AG04450 (cell line): ENCODE results near the gene ATP6V0A1. TPM values are rescaled to one million over a fixed set of nuclear protein-coding genes. Genes with fewer than 3 reads are reported as not detected.

Source experiments
- CTCF ChIA-PET: fragments of 300-600, 350-600 bp; formaldehyde crosslinking; extraction: SDS; loops from one replicate; lab custom pipeline; 2022; ENCODE audit warnings: antibody characterized with exemption, inconsistent platforms; lab: Charles Lee
- POLR2A ChIA-PET: fragments of 350-600 bp; formaldehyde crosslinking; extraction: SDS; loops from one replicate; lab custom pipeline; 2021; ENCODE audit warnings: antibody characterized with exemption, inconsistent platforms; lab: Yijun Ruan, JAX
- DNase-seq: peaks from one replicate; pipeline ENCODE4 v3.0.0-alpha.2; 2011; ENCODE audit warnings: low read depth, low spot score
- H3K27ac ChIP-seq: one replicate; pipeline ENCODE4 v1.5.1; 2012; ENCODE audit warnings: low read depth, low read length, control low read depth
- H3K27me3 ChIP-seq: one replicate; pipeline ENCODE4 v1.6.0; 2012; ENCODE audit warnings: low read length; ENCODE audit not compliant: control insufficient read depth, insufficient read depth
- H3K4me3 ChIP-seq: 2 replicates; pipeline ENCODE4 v1.5.1; 2011; ENCODE audit warnings: mild to moderate bottlenecking, low read depth, low read length, control low read depth
- H3K9me3 ChIP-seq: 2 replicates; pipeline ENCODE4 v1.5.1; 2012; ENCODE audit warnings: low read length; ENCODE audit not compliant: control insufficient read depth, insufficient read depth
- CTCF ChIP-seq: IDR thresholded peaks from 2 replicates; pipeline ENCODE4 v1.5.1; 2011; ENCODE audit warnings: low read depth, low read length, control low read depth, inconsistent platforms
- polyA plus RNA-seq: library from polyadenylated mRNA; depleted of rRNA; stranded (reverse); fragments of >200 nt; gene quantifications from 2 replicates; pipeline ENCODE4 v1.2.3, GENCODE V29; 2011

The ATP6V0A1 gene
- polyA plus RNA-seq, 1 experiment, result 22.3 TPM

DNA sequence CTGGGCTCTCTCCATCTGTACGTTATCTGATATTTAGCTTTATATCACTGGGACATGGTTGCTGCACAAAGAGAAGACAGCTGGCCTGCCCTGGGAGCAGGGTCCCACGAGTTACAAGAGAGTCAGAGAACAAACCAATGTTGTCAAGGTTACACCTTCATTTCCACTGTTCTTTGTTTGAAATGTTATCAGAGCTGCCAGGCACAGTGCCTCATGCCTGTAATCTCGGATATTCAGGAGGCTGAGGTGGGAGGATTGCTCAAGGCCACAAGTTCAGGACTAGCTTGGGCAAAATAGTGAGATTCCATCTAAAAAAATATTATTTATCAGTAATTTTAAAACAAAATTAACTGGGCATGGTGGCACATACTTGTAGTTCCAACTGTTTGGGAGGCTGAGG, 34.6 kb downstream of the ATP6V0A1 start:
- Histone ChIP-seq H3K9me3 (no peaks in the 10 kb centered on the region), H3K4me3 (no peak overlapping the region), H3K27ac (no peak overlapping the region), H3K27me3 (no peaks in the 10 kb centered on the region)
- no peak for DNase-seq
- no peak for TF ChIP-seq CTCF
- POLR2A ChIA-PET, result interaction anchor here (0.6 kb wide), 2 partner anchors 119 to 651 kb away, joined by 3 read pairs; no protein-coding TSS in a partner anchor
- CTCF ChIA-PET, result interaction anchor here (1.2 kb wide), 1 partner anchor 271 kb away, joined by 3 read pairs; no protein-coding TSS in a partner anchor

DNA sequence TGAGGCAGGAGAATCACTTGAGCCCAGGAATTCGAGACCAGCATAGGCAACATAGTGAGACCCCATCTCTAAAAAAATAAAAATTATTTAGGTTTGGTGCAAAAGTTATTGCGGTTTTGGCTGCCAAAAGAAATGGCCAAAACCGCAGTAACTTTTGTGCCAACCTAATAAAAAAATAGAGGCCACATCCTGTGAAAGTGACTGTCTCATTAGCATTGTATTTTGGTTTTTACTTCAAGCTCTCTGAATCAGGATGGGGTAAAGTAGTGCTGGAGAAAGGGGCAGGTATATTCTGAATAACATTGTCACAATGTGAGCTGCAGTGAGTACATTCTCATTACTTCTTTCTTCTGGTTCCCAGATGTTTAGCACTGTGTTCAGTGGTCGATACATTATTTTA, 36.0 kb downstream of the ATP6V0A1 start:
- ChIA-PET CTCF (interaction anchor here (1.2 to 1.9 kb wide), 2 partner anchors 23 to 272 kb away, joined by 3 to 6 read pairs; no protein-coding TSS in a partner anchor), POLR2A (interaction anchor here (0.7 kb wide), 1 partner anchor 251 kb away, joined by 3 read pairs; no protein-coding TSS in a partner anchor)
- H3K4me3 ChIP-seq, result no peak overlapping the region
- no peaks in the 10 kb centered on the region for H3K27me3 ChIP-seq
- no peak for TF ChIP-seq CTCF
- H3K9me3 ChIP-seq, result no peaks in the 10 kb centered on the region
- H3K27ac ChIP-seq, result no peak overlapping the region
- DNase-seq, result no peak

DNA sequence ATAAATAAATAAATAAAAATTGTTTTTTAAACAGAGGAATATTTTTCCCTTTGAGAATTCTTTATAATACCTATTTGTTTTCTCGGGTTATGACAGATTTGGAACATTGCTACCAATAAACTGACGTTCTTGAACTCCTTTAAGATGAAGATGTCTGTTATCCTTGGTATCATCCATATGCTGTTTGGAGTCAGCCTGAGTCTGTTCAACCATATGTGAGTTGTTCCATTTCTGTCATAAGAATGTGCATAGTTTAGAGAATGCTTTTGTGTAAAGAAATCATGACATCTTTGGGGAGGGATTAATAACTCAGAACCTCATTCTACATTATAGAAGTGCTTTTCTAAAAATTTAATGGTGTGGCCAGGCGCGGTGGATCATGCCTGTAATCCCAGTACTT, 40.1 kb downstream of the ATP6V0A1 start:
- ChIA-PET POLR2A (no interaction called here), CTCF (no interaction called here)
- no peak for DNase-seq
- no peaks in the 10 kb centered on the region for H3K27me3 ChIP-seq
- H3K4me3 ChIP-seq, result no peak overlapping the region
- H3K9me3 ChIP-seq, result no peaks in the 10 kb centered on the region
- no peak for TF ChIP-seq CTCF
- no peak overlapping the region for H3K27ac ChIP-seq

GRCh38 chr17:42502091-42502490, 43.4 kb downstream of the ATP6V0A1 start:
- ChIA-PET POLR2A (no interaction called here), CTCF (no interaction called here)
- Histone ChIP-seq H3K9me3 (no peaks in the 10 kb centered on the region), H3K27me3 (no peaks in the 10 kb centered on the region), H3K4me3 (no peak overlapping the region), H3K27ac (no peak overlapping the region)
- no peak for DNase-seq
- no peak for TF ChIP-seq CTCF

GRCh38 chr17:42502926-42503325, 44.2 kb downstream of the ATP6V0A1 start:
- no peak overlapping the region for H3K4me3 ChIP-seq
- no peak for DNase-seq
- TF ChIP-seq CTCF, result no peak
- ChIA-PET POLR2A (no interaction called here), CTCF (no interaction called here)
- H3K27me3 ChIP-seq, result no peaks in the 10 kb centered on the region
- no peak overlapping the region for H3K27ac ChIP-seq
- H3K9me3 ChIP-seq, result no peaks in the 10 kb centered on the region
